CD4-positive, CD25-positive, alpha-beta regulatory T cell (primary cell): ENCODE results near the gene UBA1. TPM values are rescaled to one million over a fixed set of nuclear protein-coding genes. Genes with fewer than 3 reads are reported as not detected.

Experiments used
- ATAC-seq, 2 donors: fragments of 150-1000 bp; cut with Tn5 transposase; one replicate each; pipeline ENCODE4 v1.10.0; 2021; ENCODE audit warnings: low read depth in 2 of 2, moderate number of reproducible peaks in 2 of 2, moderate library complexity in 1 of 2
- DNase-seq, 3 donors: peaks; one replicate each; pipeline versions ENCODE4 v3.0.0 to v3.0.0-alpha.2; 2012 to 2022; ENCODE audit warnings: mixed read lengths in 1 of 3
- H3K27ac ChIP-seq: one replicate; pipeline ENCODE4 v1.7.0; 2013; ENCODE audit warnings: mild to moderate bottlenecking, low read length; ENCODE audit not compliant: insufficient read depth, poor library complexity, severe bottlenecking
- H3K27me3 ChIP-seq: one replicate; pipeline ENCODE4 v1.7.0; 2013; ENCODE audit warnings: low read length; ENCODE audit not compliant: control insufficient read depth, insufficient read depth
- H3K36me3 ChIP-seq: one replicate; pipeline ENCODE4 v1.7.0; 2013; ENCODE audit warnings: mild to moderate bottlenecking, low read length, moderate library complexity; ENCODE audit not compliant: control insufficient read depth, insufficient read depth
- H3K4me1 ChIP-seq: 2 replicates; pipeline ENCODE4 v1.7.0; 2013; ENCODE audit warnings: mild to moderate bottlenecking, low read length; ENCODE audit not compliant: insufficient read depth, control insufficient read depth, poor library complexity, severe bottlenecking
- H3K4me3 ChIP-seq: one replicate; pipeline ENCODE4 v1.7.0; 2013; ENCODE audit warnings: low read depth, mild to moderate bottlenecking, low read length, moderate library complexity
- H3K9me3 ChIP-seq, 2 experiments: 1 replicate in 1 of 2; 2 replicates in 1 of 2; pipeline ENCODE4 v1.7.0; 2013; ENCODE audit warnings: low read length in 2 of 2, mild to moderate bottlenecking in 1 of 2, moderate library complexity in 1 of 2; ENCODE audit not compliant: control insufficient read depth in 2 of 2
- H3K27ac Mint-ChIP-seq, 3 donors: one replicate each; pipeline ENCODE4 v1.8.0; 2020 to 2022; ENCODE audit warnings: mild to moderate bottlenecking in 3 of 3, mixed read lengths in 3 of 3, moderate library complexity in 2 of 3
- H3K27me3 Mint-ChIP-seq: one replicate; pipeline ENCODE4 v1.8.0; 2022; ENCODE audit warnings: mild to moderate bottlenecking, mixed read lengths
- H3K36me3 Mint-ChIP-seq: one replicate; pipeline ENCODE4 v1.8.0; 2020; ENCODE audit warnings: mixed read lengths
- H3K4me1 Mint-ChIP-seq, 4 donors: one replicate each; pipeline ENCODE4 v1.8.0; 2020 to 2022; ENCODE audit warnings: mixed read lengths in 4 of 4, mild to moderate bottlenecking in 1 of 4
- H3K4me3 Mint-ChIP-seq, 4 donors: one replicate each; pipeline ENCODE4 v1.8.0; 2020 to 2022; ENCODE audit warnings: mild to moderate bottlenecking in 4 of 4, mixed read lengths in 4 of 4, moderate library complexity in 3 of 4
- H3K9me3 Mint-ChIP-seq, 7 donors: one replicate each; pipeline ENCODE4 v1.8.0; 2020 to 2022; ENCODE audit warnings: mixed read lengths in 7 of 7, mild to moderate bottlenecking in 3 of 7, moderate library complexity in 2 of 7
- polyA plus RNA-seq, 4 donors: library from polyadenylated mRNA; unstranded; fragments of 300-500 nt; fragmentation: Illumina TruSeq; gene quantifications; one replicate each; pipeline ENCODE4 v1.2.3, GENCODE V29; 2021
- total RNA-seq: library from RNA; stranded (reverse); gene quantifications from one replicate; pipeline ENCODE4 v1.2.3, GENCODE V29; 2022

UBA1 gene
- total and polyA plus RNA-seq, 5 donors from 2014 or later = 163 to 210 (median 173) TPM

- H3K27me3 Mint-ChIP-seq = no peaks in the 10 kb centered on the region
- H3K9me3 ChIP-seq = no peaks in the 10 kb centered on the region
- peaks cover 0 to 26% (median 15%) of the 10 kb centered on the region in 4 donors for H3K4me1 Mint-ChIP-seq
- H3K4me3 ChIP-seq = no peak overlapping the region
- H3K4me1 ChIP-seq = peaks cover 11% of the 10 kb centered on the region
- no peaks in the 10 kb centered on the region for H3K9me3 Mint-ChIP-seq
- peaks cover 36% of the 10 kb centered on the region for H3K36me3 Mint-ChIP-seq
- ATAC-seq (no peak), DNase-seq (no peak)
- H3K4me3 Mint-ChIP-seq = no peak overlapping the region
- H3K27ac ChIP-seq = no peak overlapping the region
- H3K27ac Mint-ChIP-seq = no peak overlapping the region
- no peaks in the 10 kb centered on the region for H3K27me3 ChIP-seq
- peaks cover 28% of the 10 kb centered on the region for H3K36me3 ChIP-seq
Observed at GRCh38 chrX:47239199-47239598, 45.6 kb downstream of the UBA1 start.

- Mint-ChIP-seq H3K27me3 (no peaks in the 10 kb centered on the region), H3K27ac (no peak overlapping the region), H3K4me3 (no peak overlapping the region), H3K36me3 (peaks cover 42% of the 10 kb centered on the region), H3K9me3 (no peaks in the 10 kb centered on the region), H3K4me1 (peaks cover 0 to 22% (median 15%) of the 10 kb centered on the region in 4 donors)
- DNase-seq (no peak), ATAC-seq (no peak)
- Histone ChIP-seq H3K36me3 (peaks cover 32% of the 10 kb centered on the region), H3K27me3 (no peaks in the 10 kb centered on the region), H3K27ac (no peak overlapping the region), H3K4me1 (peaks cover 2% of the 10 kb centered on the region), H3K4me3 (no peak overlapping the region), H3K9me3 (no peaks in the 10 kb centered on the region)
Observed at GRCh38 chrX:47239898-47240545, 46.4 kb downstream of the UBA1 start.

- Mint-ChIP-seq H3K4me3 (no peak overlapping the region), H3K4me1 (peaks cover 0 to 16% (median 9%) of the 10 kb centered on the region in 4 donors), H3K27ac (no peak overlapping the region), H3K36me3 (peaks cover 45% of the 10 kb centered on the region), H3K27me3 (no peaks in the 10 kb centered on the region), H3K9me3 (no peaks in the 10 kb centered on the region)
- DNase-seq (no peak), ATAC-seq (no peak)
- Histone ChIP-seq H3K27me3 (no peaks in the 10 kb centered on the region), H3K27ac (no peak overlapping the region), H3K36me3 (peaks cover 32% of the 10 kb centered on the region), H3K4me1 (no peaks in the 10 kb centered on the region), H3K9me3 (no peaks in the 10 kb centered on the region), H3K4me3 (no peak overlapping the region)
Observed at GRCh38 chrX:47240619-47241018, 47.0 kb downstream of the UBA1 start.

- no peaks in the 10 kb centered on the region for H3K4me1 ChIP-seq
- no peaks in the 10 kb centered on the region for H3K9me3 ChIP-seq
- no peak overlapping the region for H3K4me3 ChIP-seq
- no peaks in the 10 kb centered on the region for H3K27me3 ChIP-seq
- Mint-ChIP-seq H3K36me3 (peaks cover 53% of the 10 kb centered on the region), H3K27me3 (no peaks in the 10 kb centered on the region), H3K4me3 (no peak overlapping the region), H3K27ac (peak overlapping the region in 2 of 3 donors; percentile 26 to 75), H3K9me3 (no peaks in the 10 kb centered on the region), H3K4me1 (peaks cover 0 to 8% (median 3%) of the 10 kb centered on the region in 4 donors)
- H3K27ac ChIP-seq = no peak overlapping the region
- peaks cover 34% of the 10 kb centered on the region for H3K36me3 ChIP-seq
- ATAC-seq = no peak
- no peak for DNase-seq
Observed at GRCh38 chrX:47241201-47242011, 47.8 kb downstream of the UBA1 start.

- H3K4me1 ChIP-seq = no peaks in the 10 kb centered on the region
- peaks cover 34% of the 10 kb centered on the region for H3K36me3 ChIP-seq
- Mint-ChIP-seq H3K27ac (no peak overlapping the region), H3K36me3 (peaks cover 55% of the 10 kb centered on the region), H3K4me1 (peaks cover 0 to under 1% (median 0%) of the 10 kb centered on the region in 4 donors), H3K27me3 (no peaks in the 10 kb centered on the region), H3K4me3 (no peak overlapping the region), H3K9me3 (no peaks in the 10 kb centered on the region)
- H3K27ac ChIP-seq = no peak overlapping the region
- no peaks in the 10 kb centered on the region for H3K27me3 ChIP-seq
- H3K9me3 ChIP-seq = no peaks in the 10 kb centered on the region
- no peak for DNase-seq
- H3K4me3 ChIP-seq = no peak overlapping the region
- no peak for ATAC-seq
Observed at GRCh38 chrX:47242321-47242720, 48.7 kb downstream of the UBA1 start.

- H3K4me1 Mint-ChIP-seq = peaks cover 0 to 2% (median 0%) of the 10 kb centered on the region in 4 donors
- DNase-seq = no peak
- H3K4me1 ChIP-seq = no peaks in the 10 kb centered on the region
- H3K4me3 Mint-ChIP-seq = no peak overlapping the region
- H3K27me3 Mint-ChIP-seq = no peaks in the 10 kb centered on the region
- peaks cover 60% of the 10 kb centered on the region for H3K36me3 Mint-ChIP-seq
- ATAC-seq = no peak
- peaks cover 34% of the 10 kb centered on the region for H3K36me3 ChIP-seq
- no peaks in the 10 kb centered on the region for H3K9me3 Mint-ChIP-seq
- no peaks in the 10 kb centered on the region for H3K9me3 ChIP-seq
- H3K27ac ChIP-seq = no peak overlapping the region
- no peak overlapping the region for H3K4me3 ChIP-seq
- H3K27me3 ChIP-seq = no peaks in the 10 kb centered on the region
- no peak overlapping the region for H3K27ac Mint-ChIP-seq
Observed at GRCh38 chrX:47243351-47243750, 49.7 kb downstream of the UBA1 start.

- Histone ChIP-seq H3K4me3 (no peak overlapping the region), H3K9me3 (no peaks in the 10 kb centered on the region), H3K36me3 (peaks cover 31% of the 10 kb centered on the region), H3K4me1 (no peaks in the 10 kb centered on the region), H3K27ac (no peak overlapping the region), H3K27me3 (no peaks in the 10 kb centered on the region)
- no peaks in the 10 kb centered on the region for H3K27me3 Mint-ChIP-seq
- peaks cover 55% of the 10 kb centered on the region for H3K36me3 Mint-ChIP-seq
- no peak overlapping the region for H3K4me3 Mint-ChIP-seq
- no peak for DNase-seq
- ATAC-seq = no peak
- H3K9me3 Mint-ChIP-seq = no peaks in the 10 kb centered on the region
- peaks cover 0 to 2% (median 0%) of the 10 kb centered on the region in 4 donors for H3K4me1 Mint-ChIP-seq
- H3K27ac Mint-ChIP-seq = no peak overlapping the region
Observed at GRCh38 chrX:47244676-47245075, 51.0 kb downstream of the UBA1 start.
